HG03139 (cell line): Measurements from ENCODE around the gene LBH.

Experiments
- ATAC-seq: cut with Tn5 transposase; IDR thresholded peaks from one replicate; pipeline ENCODE4 v1.9.1; 2021; ENCODE audit not compliant: unreplicated experiment

The LBH gene

DNA sequence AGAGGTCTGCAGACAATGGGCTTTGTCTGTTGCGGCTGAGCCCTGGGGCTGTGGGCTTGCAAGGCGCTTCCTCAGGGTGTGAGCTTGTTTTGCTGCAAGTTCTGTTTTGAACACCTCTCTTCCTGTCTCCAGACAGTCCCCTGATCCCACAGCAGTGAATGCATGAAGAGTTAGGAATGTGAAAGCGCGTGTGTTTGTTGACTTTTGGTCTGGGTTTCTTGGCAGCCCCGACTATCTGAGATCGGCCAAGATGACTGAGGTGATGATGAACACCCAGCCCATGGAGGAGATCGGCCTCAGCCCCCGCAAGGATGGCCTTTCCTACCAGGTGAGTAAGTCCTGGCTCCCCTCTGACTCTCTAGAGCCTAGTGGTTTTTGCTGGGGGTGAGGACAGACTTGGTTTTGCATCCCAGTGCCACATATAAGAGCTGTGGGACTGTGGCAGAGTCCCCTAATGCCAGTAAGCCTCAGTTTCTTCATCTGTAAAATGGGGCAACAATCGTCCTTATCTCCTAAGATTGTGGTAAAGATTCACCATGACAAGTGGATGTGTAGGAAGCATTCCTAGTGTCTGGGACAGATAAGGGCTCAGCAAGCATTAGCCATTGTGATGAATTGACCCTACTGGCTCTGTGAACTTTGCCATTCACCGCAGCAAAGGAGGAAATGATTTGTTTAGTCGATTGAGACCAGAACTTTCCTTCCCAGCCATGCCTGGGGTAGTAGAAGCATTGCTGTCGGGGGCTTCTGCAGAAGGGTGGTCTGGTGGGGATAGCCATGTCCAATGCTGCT lies 3.0 kb downstream of the LBH start:
- ATAC-seq = no peak

DNA sequence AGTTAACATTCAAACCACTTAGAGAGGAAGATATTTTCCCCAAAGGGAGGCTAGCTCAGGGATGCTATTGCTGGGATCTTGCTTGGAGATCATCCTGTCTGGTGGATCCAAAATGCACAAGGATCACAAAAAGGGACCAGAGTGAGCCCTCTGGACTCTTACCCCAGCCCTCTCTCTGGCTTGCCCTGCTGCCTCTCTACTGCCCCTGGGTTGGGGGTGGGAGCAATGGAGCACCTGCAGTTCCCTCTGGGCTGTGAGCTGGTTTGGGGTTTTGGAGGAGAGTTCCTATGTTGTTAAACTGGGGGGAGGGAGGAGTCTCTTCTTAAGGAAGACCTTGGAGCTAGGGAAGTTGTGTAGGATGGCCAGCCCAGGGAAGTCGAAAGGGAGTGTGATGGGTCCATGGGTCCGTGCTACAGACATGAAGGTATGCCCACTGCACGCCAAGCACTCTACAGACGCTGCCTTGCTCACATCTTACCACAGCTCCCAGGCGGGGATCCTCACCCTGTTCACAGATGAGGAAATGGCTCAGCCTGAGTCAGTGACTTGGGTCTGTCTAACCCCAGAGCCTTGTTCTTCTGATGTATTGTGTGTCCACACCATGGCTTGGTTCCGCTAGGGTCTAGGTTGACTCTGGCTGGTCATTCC lies 3.8 kb downstream of the LBH start:
- no peak for ATAC-seq

DNA sequence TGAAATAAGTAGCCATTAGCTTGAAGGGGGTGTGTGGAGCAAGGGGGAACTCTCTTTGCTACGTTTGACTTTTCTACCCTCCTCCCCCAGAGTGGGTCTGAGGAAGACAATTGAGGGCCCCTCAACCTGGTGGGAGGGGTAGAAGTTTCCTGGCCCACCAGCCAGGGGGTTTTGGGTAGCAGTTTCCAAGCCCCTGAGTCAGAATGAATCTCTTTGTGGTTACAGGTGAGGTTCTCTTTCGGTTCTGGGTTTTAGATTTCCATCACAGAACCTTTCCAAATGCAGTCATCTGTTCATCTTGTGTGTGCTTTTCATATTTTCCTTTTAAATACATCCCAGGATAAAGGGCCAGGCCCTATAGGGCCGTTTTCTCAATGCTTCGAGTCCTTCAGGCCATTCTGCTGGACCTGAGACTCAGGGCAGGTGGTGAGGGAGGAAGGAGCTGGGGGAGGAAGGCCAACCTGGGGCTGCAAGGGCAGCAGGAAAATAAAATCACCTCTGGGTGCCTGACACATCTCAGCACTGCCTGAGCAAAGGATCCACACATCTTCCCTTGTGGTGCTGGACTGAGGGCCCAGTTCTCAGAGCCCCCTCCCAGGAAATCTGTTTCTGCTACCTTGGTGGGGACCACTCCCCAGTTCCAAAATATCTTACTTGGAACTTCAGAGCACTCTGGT lies 4.7 kb downstream of the LBH start:
- ATAC-seq = no peak

DNA sequence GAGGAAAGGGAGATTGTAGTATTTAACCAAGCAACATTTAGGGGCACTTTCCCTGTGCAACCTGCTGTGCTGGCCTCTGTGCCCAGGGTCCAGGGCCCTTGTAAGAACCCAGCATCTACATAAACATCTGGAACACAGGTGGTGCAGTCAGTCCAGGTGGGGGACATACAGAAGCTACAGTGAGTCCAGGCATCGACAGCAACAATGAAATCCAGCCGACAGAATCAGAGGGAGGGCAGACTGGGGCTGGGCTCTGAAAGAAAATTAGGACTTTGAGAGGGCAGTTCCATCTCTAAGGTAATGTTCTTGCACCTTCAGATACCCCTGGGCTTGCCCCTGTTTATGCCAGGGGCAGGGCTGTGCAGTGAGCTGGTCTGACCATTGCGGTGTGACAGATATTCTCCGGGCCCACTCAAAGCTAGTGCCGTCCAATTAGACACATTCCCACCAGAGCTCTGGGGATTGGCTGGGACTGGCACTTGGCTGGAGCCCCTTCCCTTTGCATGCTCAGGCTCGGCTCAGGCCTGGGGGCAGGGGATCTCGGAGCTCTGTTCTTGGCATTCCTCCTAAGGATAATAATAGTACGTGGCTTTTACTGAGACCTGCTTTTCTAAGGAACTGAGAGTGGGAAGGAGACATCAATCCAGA lies 5.4 kb downstream of the LBH start:
- ATAC-seq = no peak

DNA sequence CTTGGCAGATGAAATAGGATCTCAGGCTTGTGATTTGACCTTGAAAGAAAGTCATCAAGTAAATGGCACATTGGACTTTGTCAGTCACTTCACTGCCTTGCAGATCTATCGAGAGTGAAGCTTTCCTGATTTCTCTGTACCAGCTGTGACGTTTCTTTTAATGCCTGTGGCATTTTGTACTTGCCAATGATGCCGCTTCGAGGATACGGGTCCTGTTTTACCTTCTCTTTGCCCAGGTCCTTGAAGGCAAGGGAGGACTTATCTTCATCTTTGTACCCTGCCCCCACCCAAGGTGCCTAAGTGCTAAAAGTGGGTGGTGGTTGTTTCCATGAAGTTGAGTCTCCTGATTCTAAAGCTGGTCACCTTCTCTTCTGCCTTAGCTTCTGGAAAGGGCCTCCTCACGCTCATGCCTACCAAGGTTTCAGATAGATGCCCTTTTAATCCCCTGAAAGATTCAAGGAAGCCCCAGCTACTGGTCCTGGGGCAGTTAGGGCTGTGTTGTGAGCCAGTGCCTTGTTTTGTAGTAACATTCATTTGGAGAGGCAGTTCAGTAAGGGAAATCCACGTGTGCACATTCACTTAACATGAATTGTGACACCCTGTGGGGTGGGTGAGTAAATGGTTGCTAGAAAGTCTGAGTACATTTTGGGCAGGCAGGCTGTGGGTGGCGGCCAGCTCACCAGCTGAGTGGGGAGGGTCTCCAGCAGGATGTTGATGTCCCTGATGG lies 6.1 kb downstream of the LBH start:
- ATAC-seq = no peak

DNA sequence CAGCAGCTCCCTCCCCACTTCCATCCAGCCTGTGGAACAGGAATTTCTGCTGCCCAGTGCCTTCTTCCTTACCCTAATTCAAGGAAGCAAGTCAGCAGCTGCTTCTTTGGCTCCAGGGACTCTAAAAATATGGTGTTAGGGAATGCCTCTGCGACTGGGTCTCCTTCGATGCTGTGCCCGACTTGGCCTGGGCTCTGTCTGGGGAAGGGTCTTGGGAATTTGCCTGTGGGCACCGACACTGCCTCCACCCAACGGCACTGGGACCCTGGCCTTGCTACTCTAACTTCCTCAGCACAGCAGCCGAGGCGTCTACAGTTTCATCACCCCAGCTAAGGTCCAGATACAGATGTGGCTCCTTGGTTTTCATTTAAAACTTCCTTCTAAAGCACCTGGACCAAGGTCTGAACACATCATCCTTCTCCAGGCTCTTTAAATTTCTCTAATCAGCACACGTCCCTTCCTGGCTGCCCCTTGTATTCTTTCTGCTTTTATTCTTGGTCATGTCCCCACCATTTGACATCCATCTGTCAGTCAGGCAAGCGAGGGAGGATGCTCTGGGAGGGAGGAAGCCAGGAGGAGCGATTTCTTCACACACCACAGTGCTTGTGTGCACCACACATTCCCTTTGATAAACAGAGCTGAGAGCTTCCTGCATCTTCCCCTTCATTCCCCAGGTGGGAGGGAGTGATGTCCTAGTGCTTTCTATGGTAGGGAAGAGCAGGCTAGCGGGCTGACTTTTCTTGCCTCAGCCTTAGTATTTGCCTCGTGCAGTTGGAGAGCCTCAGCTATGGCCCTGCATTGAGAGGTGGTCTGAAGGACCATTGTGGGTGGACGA lies 6.8 kb downstream of the LBH start:
- no peak for ATAC-seq

DNA sequence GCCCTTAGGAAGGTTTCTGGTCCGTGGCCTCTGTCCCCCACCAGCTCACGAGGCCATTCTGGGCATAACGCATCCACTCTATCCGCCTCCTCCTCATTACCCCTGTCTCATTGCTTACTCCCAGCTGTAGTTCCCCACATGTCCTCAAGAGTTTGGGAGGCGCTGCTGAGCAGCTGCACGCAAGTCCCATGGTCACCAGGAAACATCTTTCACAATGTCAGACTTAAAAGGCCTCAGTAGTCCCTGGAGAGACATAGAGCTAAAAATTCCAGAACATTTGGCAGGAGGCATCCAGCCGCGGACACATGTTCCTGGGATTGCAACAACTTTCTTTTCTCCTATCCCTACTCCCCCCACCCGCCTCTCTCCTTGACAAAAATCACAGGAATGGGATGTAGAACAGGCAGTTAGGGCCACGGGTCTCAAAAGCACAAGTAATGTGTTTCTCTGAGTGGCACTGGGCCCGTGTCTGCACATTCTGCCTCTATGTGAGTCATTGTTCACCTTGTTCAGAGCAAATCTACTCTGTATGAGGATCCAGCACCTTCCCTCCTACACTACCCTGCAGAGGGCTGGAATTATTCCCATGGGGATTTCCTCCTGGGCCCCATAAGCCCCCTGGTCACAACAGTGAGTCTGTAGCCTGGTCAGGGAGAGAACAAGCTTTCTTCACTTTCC lies 8.1 kb downstream of the LBH start:
- no peak for ATAC-seq

DNA sequence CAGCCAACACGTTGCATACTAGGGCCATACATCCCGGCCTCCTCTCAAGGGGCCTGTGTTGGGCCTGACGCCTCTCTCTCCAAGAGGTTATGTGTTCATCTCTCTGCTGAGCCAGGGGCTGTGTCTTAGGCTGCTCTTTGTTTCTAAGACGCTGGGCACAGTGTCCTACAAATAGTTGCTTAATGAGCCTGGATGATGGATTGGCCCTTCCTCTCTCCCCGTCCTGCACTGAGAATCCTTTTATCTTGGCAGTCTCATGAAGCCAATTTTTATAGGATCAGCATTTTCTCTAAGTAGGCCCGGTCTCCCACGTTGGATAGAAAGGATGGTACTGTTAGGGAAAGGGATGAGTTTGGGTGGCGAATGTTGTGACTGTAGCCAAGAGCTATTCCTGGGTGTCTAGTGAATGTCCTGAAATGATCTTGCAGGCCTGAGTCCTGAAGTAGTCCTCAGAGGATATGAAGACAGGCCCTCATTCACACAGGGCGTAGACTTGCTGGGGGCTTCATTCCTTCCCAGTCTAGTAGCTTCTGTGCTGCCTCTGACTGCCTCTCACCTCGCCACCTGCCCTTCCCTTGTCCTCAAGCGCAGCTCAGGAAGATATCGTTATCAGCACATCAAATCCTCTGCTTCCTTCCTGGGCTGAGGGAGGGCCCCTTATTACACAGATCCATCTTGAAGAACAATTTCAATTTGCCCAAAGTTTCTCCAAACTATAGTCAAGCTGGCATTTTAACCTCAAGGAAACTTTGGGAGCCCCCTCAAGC lies 8.8 kb downstream of the LBH start:
- ATAC-seq = no peak

DNA sequence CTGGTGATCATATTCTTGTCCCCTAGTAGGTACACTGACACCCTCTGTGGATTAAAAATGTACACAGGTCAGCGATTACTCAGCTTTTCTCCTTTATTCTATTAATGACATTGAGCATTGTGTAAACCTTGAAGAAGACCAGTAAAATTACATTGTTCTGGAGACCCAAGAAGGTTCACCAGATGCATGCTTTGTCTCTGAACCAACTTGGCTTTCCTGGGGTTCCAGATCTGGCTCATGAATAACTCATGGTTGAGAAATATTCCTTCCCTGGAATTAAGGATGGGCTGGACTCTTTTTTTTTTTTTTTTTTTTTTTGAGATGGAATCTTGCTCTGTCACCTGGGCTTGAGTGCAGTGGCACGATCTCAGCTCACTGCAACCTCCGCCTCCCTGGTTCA lies 11.9 kb downstream of the LBH start:
- no peak for ATAC-seq

DNA sequence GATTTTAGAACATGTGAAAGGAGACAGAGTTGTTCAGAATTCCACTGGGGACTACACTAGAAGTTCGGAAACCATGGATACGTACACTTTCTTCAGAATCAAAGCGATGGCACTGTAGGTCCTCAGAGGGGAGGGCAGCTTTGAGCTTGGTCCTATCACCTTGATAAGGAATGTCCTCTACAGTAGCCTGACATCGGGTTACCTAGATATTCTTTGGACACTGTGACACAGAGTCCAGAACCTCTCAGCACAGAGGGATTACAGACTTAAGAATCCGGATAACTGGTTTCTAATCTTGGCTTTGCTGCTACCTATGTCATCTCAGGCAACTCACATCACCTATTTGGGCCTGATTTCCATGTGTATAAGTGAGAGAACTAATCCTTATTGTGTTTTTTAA lies 14.0 kb downstream of the LBH start:
- ATAC-seq = no peak

DNA sequence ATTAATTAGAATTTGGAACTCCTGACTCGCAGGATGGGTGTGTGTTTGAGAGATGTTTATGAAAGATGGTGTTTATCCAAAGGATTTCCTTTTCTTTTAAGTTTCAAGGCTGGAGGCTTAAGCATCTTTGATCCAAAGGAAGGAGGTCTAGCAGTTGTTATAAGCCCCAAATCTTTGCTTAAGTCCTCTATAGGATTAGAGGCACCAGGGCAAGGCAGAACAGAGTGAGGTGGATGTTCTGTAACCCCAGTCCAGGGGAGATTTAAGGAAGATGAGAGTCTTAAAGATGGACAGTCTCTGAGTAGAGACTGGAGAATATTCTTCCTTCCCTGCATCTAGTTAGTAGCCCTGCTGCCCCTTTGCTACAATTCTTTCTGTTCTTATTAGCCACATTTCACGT lies 17.5 kb downstream of the LBH start:
- ATAC-seq = no peak

DNA sequence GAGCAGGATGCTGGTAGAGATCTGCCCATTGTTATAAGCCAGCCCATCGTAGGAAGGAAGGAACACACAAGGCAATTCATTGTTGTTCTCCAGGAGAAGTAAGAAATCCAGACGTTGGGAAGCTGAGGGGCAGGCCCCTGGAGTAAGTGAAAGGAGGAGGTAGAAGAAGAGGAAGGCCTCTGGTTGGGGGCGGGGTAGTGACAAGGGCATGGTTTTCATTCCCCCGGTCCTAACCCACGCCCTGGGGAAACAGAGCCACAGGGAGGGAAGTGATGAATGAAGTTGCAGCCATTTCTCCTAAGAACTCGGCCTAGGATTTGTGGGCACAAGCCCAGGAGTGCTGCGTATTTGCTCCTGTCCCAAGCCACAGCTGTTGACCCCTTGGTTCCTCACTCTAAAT lies 18.0 kb downstream of the LBH start:
- no peak for ATAC-seq

DNA sequence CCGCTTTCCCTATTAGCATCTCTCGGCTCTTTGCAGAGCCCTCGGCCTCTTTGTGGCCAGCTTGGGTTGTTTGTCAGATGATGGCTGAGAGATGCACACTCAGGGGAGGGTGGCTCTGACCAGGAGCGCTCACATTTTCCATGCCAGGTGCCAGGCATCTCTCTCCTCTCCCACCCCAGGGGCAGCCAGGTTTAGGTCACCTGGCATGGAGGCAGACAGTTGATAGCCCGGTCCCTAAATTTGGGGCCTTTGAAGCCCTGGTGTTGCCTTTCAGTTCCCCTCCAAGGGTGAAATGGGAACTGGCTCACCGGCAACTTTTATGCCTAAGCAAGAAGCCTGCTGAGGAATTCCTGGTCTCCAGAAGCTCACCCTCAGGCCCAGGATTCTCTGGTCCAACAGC lies 19.1 kb downstream of the LBH start:
- ATAC-seq = no peak

DNA sequence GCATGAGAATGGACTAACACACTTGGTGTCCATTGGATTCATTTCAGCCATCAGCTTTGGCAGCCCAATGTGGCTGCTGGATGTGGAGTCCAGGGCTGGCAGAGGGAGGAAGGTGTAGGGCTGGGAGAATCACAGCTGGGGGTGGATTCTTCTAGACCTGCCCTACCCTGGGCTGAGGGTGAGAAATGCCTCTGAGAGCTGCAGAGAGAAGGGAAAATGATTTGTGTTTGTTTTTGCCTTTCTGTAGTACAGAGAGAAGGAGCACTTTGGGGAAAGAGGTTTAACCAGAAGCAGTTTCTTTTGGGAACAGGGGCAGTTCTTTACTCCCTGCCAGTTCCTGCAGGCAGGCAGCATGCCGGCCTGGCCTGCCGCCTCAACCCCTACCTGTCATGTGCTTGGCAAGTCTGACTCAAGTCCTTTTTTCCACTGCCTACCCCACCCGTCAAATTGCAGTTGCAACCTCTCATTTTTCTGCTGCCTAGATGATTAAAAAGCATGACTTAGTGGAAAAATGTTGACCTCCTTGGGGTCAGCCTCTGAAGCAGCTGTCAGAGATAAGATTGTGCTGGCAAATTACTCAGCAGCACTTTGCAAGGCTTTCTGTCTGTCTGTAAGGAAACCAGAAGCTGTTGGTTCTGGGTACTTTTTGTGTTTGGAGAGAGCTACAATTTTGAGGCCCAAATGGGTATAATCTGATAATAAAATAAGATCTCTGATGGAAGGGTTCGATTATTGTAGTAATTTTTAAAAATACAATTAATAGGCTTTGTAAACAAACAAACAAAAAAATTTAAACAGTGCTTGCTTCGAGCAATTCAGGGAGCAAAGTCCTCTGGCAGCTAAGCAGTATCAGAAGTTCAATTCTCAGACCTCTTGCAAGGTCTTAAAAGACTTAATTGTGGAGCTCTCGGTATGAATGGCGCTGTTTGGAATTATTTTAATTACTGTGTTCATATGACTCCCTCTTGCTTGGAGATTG lies 21.7 kb downstream of the LBH start:
- ATAC-seq = no peak

DNA sequence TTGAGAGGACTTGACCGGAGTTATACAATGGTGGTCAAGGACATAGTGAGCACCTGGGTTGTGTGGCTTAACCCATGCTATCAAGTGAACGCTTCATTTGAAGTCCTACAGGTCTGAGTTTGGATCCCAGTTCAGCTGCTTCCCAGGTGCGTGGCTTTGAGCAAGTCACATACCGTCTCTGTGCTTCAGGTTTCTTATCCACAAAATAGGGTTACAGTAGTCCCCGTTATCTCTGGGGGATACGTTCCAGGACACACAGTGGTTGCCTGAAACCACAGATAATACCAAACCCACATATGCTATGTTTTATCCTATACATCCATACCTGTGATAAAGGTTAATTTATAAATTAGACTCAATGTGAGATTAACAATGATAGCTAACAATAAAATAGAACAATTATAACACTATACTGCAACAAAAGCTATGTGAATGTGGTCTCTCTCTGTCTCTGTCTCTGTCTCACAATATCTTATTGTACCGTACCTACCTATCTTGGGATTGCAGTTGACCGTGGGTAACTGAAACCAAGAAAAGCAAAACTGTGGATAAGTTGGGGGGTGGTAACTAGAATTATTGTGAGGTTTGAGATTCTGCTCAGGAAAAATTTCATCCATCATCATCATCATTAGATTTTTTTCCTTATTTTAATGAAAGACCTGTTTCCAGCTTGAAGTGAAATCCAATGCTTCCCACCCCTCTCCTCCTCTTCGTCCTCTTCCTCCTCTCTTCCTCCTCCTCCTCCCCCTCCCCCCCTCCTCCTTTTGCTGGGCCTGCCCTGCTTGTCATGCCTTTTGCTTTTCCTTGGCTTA lies 22.7 kb downstream of the LBH start:
- no peak for ATAC-seq

DNA sequence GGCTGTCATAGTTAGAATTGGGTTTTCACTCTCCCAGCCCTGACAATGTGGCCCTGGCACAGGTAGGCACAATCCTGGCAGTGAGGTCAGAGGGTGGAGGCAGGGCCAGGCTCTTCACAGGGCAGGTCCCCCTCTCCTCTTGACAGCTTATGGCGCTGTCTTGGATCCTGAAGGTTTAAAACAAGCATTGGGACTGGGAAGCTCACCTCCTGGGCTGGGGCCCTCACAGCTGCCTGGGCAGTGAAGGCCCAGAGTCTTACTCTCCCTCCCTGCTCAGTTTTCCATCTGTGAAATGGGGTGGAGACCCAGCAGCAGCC lies 23.3 kb downstream of the LBH start:
- no peak for ATAC-seq

DNA sequence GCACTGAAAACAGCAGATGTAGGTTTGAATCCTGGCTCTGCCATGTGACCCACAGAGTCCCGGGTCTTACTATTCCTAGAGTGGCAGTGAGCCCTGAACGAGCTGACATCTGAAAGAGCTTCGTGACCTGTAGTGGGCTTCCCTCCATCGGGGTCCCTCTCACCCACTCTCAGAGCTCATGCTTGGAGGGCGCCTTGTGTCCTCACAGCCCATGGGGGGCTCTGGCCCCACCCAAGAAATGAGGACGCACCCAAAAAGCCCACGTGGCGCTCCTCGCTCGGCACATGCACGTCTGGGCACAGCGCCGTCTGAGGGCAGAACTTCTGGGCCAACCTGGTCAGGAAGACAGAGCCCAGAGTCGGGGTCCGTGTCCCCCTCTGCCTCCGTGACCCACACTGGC lies 23.7 kb downstream of the LBH start:
- ATAC-seq = no peak
